ENCODE data around the gene CPT1B. TPM values are rescaled to one million over a fixed set of nuclear protein-coding genes. Genes with fewer than 3 reads are reported as not detected.
"Not testable (repeated sequence)": the region's sequence is repeated elsewhere in the genome, so short reads cannot be mapped to it uniquely, and the experiment has no call there.

CPT1B gene
- total and polyA plus RNA-seq, 7 donors, result 1.4 to 22.6 (median 5.0) TPM

DNA sequence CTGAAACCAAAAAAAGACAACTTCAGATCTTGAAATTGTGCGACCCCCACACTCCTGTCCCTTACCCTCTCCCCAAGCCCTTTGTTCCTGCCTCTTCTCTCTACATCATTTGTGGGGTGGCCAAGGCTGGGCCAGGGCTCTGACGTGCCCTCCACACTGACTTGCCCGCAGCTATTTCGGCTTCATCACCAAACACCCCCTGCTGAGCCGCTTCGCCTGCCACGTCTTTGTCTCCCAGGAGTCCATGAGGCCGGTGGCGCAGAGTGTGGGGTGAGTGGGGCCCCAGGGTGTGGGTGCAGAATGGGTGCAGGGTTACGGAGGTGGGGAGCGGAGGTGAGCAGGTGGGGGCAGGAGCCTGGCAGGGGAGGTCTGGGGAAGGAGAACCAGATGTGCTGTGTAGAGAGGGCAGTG lies 31.8 kb upstream of the CPT1B start:
- Histone ChIP-seq H3K36me3 (no peaks in the 10 kb centered on the region), H3K27me3 (peaks cover 3 to 88% (median 45%) of the 10 kb centered on the region in 3 donors), H3K27ac (no peak overlapping the region), H3K4me3 (no peak overlapping the region), H3K9me3 (no peaks in the 10 kb centered on the region), H3K4me1 (no peaks in the 10 kb centered on the region)
- intact Hi-C loops (cut with DNase I), result no loop called here
- TF ChIP-seq, protein P1, sequence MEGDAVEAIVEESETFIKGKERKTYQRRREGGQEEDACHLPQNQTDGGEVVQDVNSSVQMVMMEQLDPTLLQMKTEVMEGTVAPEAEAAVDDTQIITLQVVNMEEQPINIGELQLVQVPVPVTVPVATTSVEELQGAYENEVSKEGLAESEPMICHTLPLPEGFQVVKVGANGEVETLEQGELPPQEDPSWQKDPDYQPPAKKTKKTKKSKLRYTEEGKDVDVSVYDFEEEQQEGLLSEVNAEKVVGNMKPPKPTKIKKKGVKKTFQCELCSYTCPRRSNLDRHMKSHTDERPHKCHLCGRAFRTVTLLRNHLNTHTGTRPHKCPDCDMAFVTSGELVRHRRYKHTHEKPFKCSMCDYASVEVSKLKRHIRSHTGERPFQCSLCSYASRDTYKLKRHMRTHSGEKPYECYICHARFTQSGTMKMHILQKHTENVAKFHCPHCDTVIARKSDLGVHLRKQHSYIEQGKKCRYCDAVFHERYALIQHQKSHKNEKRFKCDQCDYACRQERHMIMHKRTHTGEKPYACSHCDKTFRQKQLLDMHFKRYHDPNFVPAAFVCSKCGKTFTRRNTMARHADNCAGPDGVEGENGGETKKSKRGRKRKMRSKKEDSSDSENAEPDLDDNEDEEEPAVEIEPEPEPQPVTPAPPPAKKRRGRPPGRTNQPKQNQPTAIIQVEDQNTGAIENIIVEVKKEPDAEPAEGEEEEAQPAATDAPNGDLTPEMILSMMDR (IDR thresholded peaks at IDR 0.05), result no peak
- TF ChIP-seq EP300 (IDR thresholded peaks at IDR 0.05) (no peak), POLR2AphosphoS5 (IDR thresholded peaks at IDR 0.05) (no peak), POLR2A (IDR thresholded peaks at IDR 0.05) (no peak)
- no peak for DNase-seq
- 87 to 91% methylated on average over 11 of the region's 11 CpGs for WGBS, 2 donors

DNA sequence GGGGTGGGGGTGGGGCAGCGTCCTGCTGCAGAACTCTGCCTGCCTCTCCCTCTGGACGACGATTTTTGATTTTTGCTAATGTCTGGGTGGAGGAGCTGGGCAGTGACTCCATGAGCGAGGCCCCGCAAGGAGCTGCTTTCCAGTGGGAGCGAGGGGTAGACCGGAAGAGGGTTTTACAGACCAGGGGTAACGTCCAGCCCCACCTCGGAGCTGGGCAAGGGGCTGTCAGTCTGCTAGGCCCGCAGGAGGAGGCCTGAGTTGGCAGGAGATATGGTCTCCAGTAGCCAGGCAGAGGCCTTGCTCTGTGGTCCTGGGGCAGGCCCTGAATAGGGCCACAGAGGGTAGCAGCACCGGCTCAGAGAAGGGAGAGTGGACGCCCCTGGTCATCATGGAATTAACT lies 31.4 kb upstream of the CPT1B start:
- intact Hi-C loops (cut with DNase I), result no loop called here
- Histone ChIP-seq H3K4me3 (no peak overlapping the region), H3K36me3 (no peaks in the 10 kb centered on the region), H3K27me3 (peaks cover 7 to 88% (median 50%) of the 10 kb centered on the region in 3 donors), H3K27ac (no peak overlapping the region), H3K9me3 (no peaks in the 10 kb centered on the region), H3K4me1 (no peaks in the 10 kb centered on the region)
- WGBS, 2 donors, result 83 to 87% methylated on average over 12 of the region's 12 CpGs
- TF ChIP-seq EP300 (IDR thresholded peaks at IDR 0.05) (no peak), POLR2A (IDR thresholded peaks at IDR 0.05) (no peak), POLR2AphosphoS5 (IDR thresholded peaks at IDR 0.05) (no peak)
- TF ChIP-seq, protein P1 (IDR thresholded peaks at IDR 0.05), result no peak
- no peak for DNase-seq

DNA sequence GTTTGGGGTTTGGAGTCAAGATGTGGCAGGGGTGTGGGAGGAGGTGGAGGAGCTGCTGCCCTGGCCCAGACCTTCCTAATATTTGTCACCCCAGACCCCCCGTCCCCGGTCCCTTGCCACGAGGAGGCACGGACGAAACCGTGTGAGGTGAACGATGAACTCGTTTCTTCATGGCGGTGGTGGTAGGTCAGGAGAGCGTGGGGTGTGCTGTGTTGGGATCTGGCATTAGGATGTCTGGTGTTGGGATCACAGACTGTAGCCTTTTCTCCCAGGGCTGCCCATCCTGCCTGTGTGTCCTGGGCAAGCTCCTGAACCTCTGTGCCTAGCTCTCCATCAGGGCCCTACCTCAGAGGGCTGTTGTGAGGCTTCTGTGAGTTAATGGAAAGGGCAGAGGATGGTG lies 30.8 kb upstream of the CPT1B start:
- Histone ChIP-seq H3K27me3 (peaks cover 8 to 88% (median 52%) of the 10 kb centered on the region in 3 donors), H3K9me3 (no peaks in the 10 kb centered on the region), H3K27ac (no peak overlapping the region), H3K4me3 (no peak overlapping the region), H3K4me1 (no peaks in the 10 kb centered on the region), H3K36me3 (no peaks in the 10 kb centered on the region)
- no peak for TF ChIP-seq EP300 (IDR thresholded peaks at IDR 0.05)
- TF ChIP-seq, protein P1 (IDR thresholded peaks at IDR 0.05), result no peak
- no peak for TF ChIP-seq POLR2AphosphoS5 (IDR thresholded peaks at IDR 0.05)
- no peak for TF ChIP-seq POLR2A (IDR thresholded peaks at IDR 0.05)
- intact Hi-C loops (cut with DNase I), result no loop called here
- WGBS, 2 donors, result 87 to 93% methylated on average over 10 of the region's 10 CpGs
- no peak for DNase-seq

DNA sequence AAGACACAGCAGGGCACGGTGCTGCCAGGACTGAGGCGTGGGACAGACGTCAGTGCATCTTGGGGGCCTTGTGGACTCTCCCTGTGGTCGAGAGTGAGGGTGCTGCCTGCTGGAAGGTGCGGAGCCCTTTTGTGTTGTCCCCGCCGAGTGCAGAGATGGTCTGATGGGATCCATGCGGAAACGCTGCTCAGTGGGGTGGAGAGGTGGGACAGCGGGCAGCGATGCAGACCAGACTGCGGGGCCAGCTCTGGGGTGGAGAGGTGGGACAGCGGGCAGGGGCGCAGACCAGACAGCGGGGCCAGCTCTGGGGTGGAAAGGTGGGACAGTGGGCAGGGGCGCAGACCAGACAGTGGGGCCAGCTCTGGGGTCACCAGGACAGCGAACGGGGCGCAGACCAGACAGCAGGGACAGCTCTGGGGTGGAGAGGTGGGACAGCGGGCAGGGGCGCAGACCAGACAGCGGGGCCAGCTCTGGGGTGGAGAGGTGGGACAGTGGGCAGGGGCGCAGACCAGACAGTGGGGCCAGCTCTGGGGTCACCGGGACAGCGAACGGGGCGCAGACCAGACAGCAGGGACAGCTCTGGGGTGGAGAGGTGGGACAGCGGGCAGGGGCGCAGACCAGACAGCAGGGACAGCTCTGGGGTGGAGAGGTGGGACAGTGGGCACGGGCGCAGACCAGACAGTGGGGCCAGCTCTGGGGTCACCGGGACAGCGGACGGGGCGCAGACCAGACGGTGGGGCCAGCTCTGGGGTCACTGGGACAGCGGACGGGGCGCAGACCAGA lies 30.0 kb upstream of the CPT1B start:
- peaks cover 16 to 88% (median 52%) of the 10 kb centered on the region in 3 donors for H3K27me3 ChIP-seq
- H3K36me3 ChIP-seq; intact Hi-C loops (cut with DNase I); H3K4me1 ChIP-seq; DNase-seq; H3K4me3 ChIP-seq; H3K27ac ChIP-seq; H3K9me3 ChIP-seq: not testable (repeated sequence)
- 86 to 87% methylated on average over 39 of the region's 39 CpGs for WGBS, 2 donors

DNA sequence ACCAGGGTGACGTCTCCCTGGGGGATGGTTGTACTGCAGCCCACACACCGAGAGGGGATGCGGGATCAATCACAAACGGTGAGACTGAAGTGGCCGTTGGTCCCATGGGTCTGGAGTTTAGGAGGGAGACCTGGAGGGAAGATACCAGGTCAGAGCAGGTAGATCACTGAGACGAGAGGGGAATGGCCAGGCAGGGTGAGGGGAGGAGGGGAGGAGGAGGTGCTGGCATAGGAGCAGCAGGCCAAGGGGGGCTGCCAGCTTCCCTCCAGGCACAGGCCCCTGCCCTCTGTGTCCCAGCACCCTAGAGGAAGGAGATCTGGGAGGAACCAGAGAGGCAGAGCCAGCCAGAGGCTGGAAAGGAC lies 29.4 kb upstream of the CPT1B start:
- Histone ChIP-seq H3K27ac (no peak overlapping the region), H3K36me3 (no peaks in the 10 kb centered on the region), H3K27me3 (peaks cover 16 to 88% (median 52%) of the 10 kb centered on the region in 3 donors), H3K4me1 (no peaks in the 10 kb centered on the region), H3K9me3 (no peaks in the 10 kb centered on the region), H3K4me3 (no peak overlapping the region)
- 67% methylated on average over 6 of the region's 6 CpGs for WGBS, 2 donors
- intact Hi-C loops (cut with DNase I), result no loop called here
- TF ChIP-seq POLR2A (IDR thresholded peaks at IDR 0.05), result no peak
- TF ChIP-seq POLR2AphosphoS5 (IDR thresholded peaks at IDR 0.05), result no peak
- TF ChIP-seq, protein P1 (IDR thresholded peaks at IDR 0.05), result no peak
- no peak for TF ChIP-seq EP300 (IDR thresholded peaks at IDR 0.05)
- DNase-seq, result no peak

Data from sigmoid colon (tissue), 7 donors.